HFFc6 (cell line): Measurements from ENCODE around the gene MCL1. TPM values are rescaled to one million over a fixed set of nuclear protein-coding genes. Genes with fewer than 3 reads are reported as not detected.
"Not testable (repeated sequence)": the region's sequence is repeated elsewhere in the genome, so short reads cannot be mapped to it uniquely, and the experiment has no call there.

Experiments used
- DNase-seq: peaks from one replicate; pipeline ENCODE4 v3.0.0-alpha.2; 2018
- H3K27ac Mint-ChIP-seq: 2 replicates; pipeline ENCODE4 v1.8.0; 2020; ENCODE audit warnings: mild to moderate bottlenecking, mixed read lengths
- H3K27me3 Mint-ChIP-seq: 2 replicates; pipeline ENCODE4 v1.8.0; 2021; ENCODE audit warnings: mild to moderate bottlenecking, moderate library complexity, mixed read lengths; ENCODE audit not compliant: insufficient read depth
- H3K36me3 Mint-ChIP-seq: 2 replicates; pipeline ENCODE4 v1.8.0; 2021; ENCODE audit warnings: low read depth, mixed read lengths
- H3K4me1 Mint-ChIP-seq: 2 replicates; pipeline ENCODE4 v1.8.0; 2020; ENCODE audit warnings: low read depth, mixed read lengths
- H3K4me3 Mint-ChIP-seq: 2 replicates; pipeline ENCODE4 v1.8.0; 2020; ENCODE audit warnings: mild to moderate bottlenecking, moderate library complexity, mixed read lengths
- H3K9me3 Mint-ChIP-seq: 2 replicates; pipeline ENCODE4 v1.8.0; 2020; ENCODE audit warnings: mild to moderate bottlenecking, mixed read lengths
- long read RNA-seq: library from polyadenylated mRNA; unstranded; transcript quantifications from one replicate; pipeline ENCODE4 v2.0.0, GENCODE V29; 2019
- total RNA-seq, 6 experiments: library from RNA; stranded (reverse); fragmentation: NEBNext Ultra II Directional; extraction: Animal tissue kit (Norgen Biotek cat#: 25700); gene quantifications; 2 replicates in 1 of 6; 3 replicates in 5 of 6; pipeline ENCODE4 v1.2.3, GENCODE V29; 2021
- TF ChIP-seq, protein P1 (sequence below): fragments of 200-600 bp; sonication (generic); IDR thresholded peaks from 2 replicates; pipeline ENCODE4 v1.5.0; 2021; ENCODE audit warnings: antibody characterized with exemption, mild to moderate bottlenecking

Gene MCL1
- total RNA-seq: 100 to 1,000 TPM; 155 to 170 (median 164) TPM
- long read RNA-seq, transcript MCL1-202 (3 exons, 3,932 nt): major isoform, 28 of 45 reads
- long read RNA-seq, partial matches to known transcripts: 17 of 45 reads
- long read RNA-seq, other reads (novel, unspliced or antisense): 0 of 45 reads

DNA sequence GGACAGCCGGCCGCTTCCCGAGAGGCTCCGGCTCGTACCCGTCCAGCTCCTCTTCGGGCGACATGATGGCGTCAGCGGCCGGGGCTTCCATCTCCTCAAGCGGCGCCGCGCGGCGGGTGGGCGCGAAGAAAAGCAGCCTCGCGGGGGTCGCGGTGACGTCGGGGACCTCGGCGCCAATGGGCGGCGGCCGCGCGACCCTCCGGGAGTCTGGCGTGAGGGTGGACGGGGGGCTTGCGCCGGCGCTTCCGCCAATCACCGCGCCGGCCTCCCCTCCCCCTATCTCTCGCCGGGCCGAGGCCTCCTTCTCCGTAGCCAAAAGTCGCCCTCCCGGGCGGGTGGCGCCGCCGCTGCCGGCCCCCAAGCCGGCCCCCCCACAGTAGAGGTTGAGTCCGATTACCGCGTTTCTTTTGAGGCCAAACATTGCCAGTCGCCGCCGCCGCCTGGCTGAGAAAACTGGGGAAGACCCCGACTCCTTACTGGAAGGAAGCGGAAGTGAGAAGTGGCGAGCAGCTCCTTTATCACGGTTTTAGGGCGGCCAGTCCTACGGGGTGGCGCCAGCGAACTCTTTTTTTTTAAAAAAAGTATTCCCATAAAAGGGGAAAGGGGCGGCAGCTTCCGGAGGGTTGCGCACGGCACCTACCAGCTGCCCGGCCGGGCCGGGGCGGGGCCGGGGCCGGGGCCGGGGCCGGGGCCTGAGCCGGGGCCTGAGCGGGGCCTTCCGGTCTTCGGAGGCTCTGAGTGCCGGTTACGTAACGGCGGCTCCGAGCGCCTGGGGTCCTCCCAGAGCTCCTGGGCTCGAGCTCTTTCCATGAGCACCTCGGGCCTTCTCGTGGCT, at the start of gene MCL1:
MCL1 (minus strand) TSS at position 501 of the 835 bp plus-strand sequence; CDS start at position 421, 80 bp downstream.
- H3K27ac Mint-ChIP-seq: peak within 1 kb of the TSS; percentile 99
- H3K36me3 Mint-ChIP-seq: peaks cover 48% of the 10 kb centered on the region
- H3K4me3 Mint-ChIP-seq: peak within 1 kb of the TSS; percentile 96
- TF ChIP-seq, protein P1, sequence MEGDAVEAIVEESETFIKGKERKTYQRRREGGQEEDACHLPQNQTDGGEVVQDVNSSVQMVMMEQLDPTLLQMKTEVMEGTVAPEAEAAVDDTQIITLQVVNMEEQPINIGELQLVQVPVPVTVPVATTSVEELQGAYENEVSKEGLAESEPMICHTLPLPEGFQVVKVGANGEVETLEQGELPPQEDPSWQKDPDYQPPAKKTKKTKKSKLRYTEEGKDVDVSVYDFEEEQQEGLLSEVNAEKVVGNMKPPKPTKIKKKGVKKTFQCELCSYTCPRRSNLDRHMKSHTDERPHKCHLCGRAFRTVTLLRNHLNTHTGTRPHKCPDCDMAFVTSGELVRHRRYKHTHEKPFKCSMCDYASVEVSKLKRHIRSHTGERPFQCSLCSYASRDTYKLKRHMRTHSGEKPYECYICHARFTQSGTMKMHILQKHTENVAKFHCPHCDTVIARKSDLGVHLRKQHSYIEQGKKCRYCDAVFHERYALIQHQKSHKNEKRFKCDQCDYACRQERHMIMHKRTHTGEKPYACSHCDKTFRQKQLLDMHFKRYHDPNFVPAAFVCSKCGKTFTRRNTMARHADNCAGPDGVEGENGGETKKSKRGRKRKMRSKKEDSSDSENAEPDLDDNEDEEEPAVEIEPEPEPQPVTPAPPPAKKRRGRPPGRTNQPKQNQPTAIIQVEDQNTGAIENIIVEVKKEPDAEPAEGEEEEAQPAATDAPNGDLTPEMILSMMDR: peak; percentile 20; the same call in 1 of the 2 replicates
- DNase-seq: peak; percentile 98
- peaks cover 46% of the 10 kb centered on the region for H3K4me1 Mint-ChIP-seq
- H3K9me3 Mint-ChIP-seq: peaks cover 27% of the 10 kb centered on the region
- peaks cover 52% of the 10 kb centered on the region for H3K27me3 Mint-ChIP-seq

DNA sequence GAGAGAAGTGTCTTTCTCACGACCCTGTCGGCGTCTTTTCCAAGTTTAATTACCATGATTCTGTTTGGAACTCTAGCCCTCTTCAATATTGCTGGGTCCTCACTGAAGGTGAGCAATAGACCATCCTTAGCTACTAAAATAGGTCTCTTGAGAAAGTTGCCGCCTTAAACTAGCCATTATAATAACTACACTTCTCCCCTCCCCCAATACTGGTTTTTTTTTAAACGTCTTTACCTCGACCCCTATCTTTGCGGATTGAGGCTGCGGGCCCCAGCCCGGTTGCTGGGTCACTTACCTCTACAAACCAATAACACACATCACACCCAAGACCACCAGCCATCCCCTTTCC, 49.3 kb upstream of the MCL1 start:
- no peak for DNase-seq
- Mint-ChIP-seq H3K4me3 (no peak overlapping the region), H3K27ac (no peak overlapping the region), H3K4me1 (peaks cover 18% of the 10 kb centered on the region), H3K9me3 (no peaks in the 10 kb centered on the region), H3K36me3 (peaks cover 23% of the 10 kb centered on the region), H3K27me3 (no peaks in the 10 kb centered on the region)
- TF ChIP-seq, protein P1: no peak

- H3K36me3 Mint-ChIP-seq: peaks cover 30% of the 10 kb centered on the region
- H3K9me3 Mint-ChIP-seq: no peaks in the 10 kb centered on the region
- H3K27ac Mint-ChIP-seq: peak overlapping the region; percentile 50
- no peak for DNase-seq
- TF ChIP-seq, protein P1: no peak
- no peaks in the 10 kb centered on the region for H3K27me3 Mint-ChIP-seq
- H3K4me3 Mint-ChIP-seq: no peak overlapping the region
- peaks cover 26% of the 10 kb centered on the region for H3K4me1 Mint-ChIP-seq
Observed at GRCh38 chr1:150627826-150628410, 48.5 kb upstream of the MCL1 start.

DNA sequence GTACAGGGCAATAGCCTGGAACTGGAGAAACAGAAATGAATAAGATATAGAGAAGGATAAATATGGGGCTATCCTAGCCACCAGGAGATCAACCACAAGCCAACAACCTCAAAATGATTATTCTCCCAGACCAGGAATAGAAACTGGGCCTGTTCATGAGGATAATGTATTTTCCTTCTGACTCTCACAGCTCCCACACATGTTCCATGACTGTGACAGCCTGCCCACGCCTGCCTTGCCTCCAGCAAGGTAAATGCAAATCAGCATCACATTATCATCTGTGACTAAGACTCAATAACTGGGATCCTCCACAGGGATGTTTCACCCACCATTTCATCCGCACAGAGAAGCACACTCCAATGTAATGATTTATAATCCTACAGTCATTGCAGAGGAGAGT, 46.7 kb upstream of the MCL1 start:
- Mint-ChIP-seq H3K27me3 (no peaks in the 10 kb centered on the region), H3K36me3 (peaks cover 37% of the 10 kb centered on the region), H3K27ac (no peak overlapping the region), H3K9me3 (no peaks in the 10 kb centered on the region), H3K4me1 (peaks cover 33% of the 10 kb centered on the region), H3K4me3 (no peak overlapping the region)
- TF ChIP-seq, protein P1: no peak
- no peak for DNase-seq

- H3K4me1 Mint-ChIP-seq: peaks cover 40% of the 10 kb centered on the region
- H3K27ac Mint-ChIP-seq: peak overlapping the region; percentile 36; the same call in 1 of the 2 replicates
- H3K36me3 Mint-ChIP-seq: peaks cover 49% of the 10 kb centered on the region
- H3K9me3 Mint-ChIP-seq, H3K27me3 Mint-ChIP-seq, H3K4me3 Mint-ChIP-seq, DNase-seq: not testable (repeated sequence)
Observed at GRCh38 chr1:150624546-150624945, 45.1 kb upstream of the MCL1 start.

DNA sequence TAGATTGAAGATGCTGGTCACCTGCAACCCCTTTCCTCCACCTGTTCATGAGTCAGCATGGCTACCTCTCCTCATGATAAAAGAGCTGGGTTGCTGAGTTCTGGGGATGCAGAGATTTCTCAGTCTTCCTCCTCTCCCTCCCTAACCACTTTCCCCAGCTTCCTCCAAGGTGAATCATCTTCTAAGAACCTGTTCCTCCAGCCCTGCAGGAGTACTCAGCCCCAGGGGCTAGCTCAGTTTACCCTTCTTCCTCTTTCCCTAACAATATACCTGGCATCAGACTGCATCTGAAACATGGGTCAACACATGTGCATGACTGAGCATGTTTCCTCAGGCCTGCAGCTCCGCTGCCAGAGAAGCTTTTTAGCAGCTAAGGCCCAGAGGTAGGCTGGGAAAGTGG, 44.7 kb upstream of the MCL1 start:
- H3K4me3 Mint-ChIP-seq, H3K27me3 Mint-ChIP-seq: not testable (repeated sequence)

More for the DNA sequence above, 44.7 kb upstream of the MCL1 start:
- DNase-seq, H3K9me3 Mint-ChIP-seq, H3K27ac Mint-ChIP-seq: not testable (repeated sequence)
- peaks cover 44% of the 10 kb centered on the region for H3K4me1 Mint-ChIP-seq
- peaks cover 54% of the 10 kb centered on the region for H3K36me3 Mint-ChIP-seq
